ENCODE measurements around the gene IL21R. TPM values are rescaled to one million over a fixed set of nuclear protein-coding genes. Genes with fewer than 3 reads are reported as not detected.

The IL21R gene
- total RNA-seq, 1 donor from 2014 or later, result 0.52 TPM

Other genes with a start within 250 kb of the IL21R start
- 2.1 TPM for gene KDM8, start 198.6 kb upstream of the IL21R start, total RNA-seq
- gene NSMCE1, start 133.4 kb upstream of the IL21R start, total RNA-seq, result 51.7 TPM
- 7.8 TPM for gene IL4R, start 88.2 kb upstream of the IL21R start, total RNA-seq
- 48.0 TPM for gene GTF3C1, start 147.7 kb downstream of the IL21R start, total RNA-seq
- gene KATNIP, start 148.0 kb downstream of the IL21R start, total RNA-seq, result 7.8 TPM